ENCODE data around the gene ALDH1B1. TPM values are rescaled to one million over a fixed set of nuclear protein-coding genes. Genes with fewer than 3 reads are reported as not detected.

The ALDH1B1 gene
- total RNA-seq, 1 experiment from 2014 or later: 13.1 TPM

DNA sequence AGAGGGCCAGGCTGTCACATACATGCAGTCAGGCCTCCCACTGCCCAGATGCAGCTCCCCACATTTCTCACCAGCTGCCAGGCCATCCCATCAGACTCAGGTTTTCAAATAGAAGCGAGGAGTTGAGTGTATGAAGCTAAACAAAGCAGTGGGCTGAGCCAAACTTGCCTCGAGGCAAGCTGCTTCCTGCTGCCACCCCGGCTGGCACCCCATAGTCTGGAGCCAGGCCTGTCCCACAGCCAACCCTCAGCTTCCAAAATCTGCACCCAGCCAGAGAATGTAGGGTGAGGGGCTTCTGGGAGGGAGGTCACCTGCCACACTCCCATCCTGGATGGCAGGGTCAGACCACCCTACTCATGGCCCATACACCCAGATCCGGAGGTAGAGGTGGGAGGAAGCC lies 22.3 kb upstream of the ALDH1B1 start:
- no peaks in the 10 kb centered on the region for H3K27me3 ChIP-seq (ENCODE audit: insufficient read depth, low read depth)
- H3K4me3 ChIP-seq: no peak overlapping the region
- intact Hi-C loops (cut with micrococcal nuclease; ENCODE audit: unreplicated experiment): no loop called here
- 0 out of 2 replicates have a peak, but pooled peaks cover 5% of the 10 kb centered on the region for H3K4me1 ChIP-seq (replicated peaks; ENCODE audit: insufficient read depth)
- no peaks in the 10 kb centered on the region for H4K20me1 ChIP-seq (ENCODE audit: insufficient read depth)
- TF ChIP-seq EZH2 (IDR thresholded peaks at IDR 0.05; ENCODE audit: low read depth): no peak
- TF ChIP-seq, protein P1, sequence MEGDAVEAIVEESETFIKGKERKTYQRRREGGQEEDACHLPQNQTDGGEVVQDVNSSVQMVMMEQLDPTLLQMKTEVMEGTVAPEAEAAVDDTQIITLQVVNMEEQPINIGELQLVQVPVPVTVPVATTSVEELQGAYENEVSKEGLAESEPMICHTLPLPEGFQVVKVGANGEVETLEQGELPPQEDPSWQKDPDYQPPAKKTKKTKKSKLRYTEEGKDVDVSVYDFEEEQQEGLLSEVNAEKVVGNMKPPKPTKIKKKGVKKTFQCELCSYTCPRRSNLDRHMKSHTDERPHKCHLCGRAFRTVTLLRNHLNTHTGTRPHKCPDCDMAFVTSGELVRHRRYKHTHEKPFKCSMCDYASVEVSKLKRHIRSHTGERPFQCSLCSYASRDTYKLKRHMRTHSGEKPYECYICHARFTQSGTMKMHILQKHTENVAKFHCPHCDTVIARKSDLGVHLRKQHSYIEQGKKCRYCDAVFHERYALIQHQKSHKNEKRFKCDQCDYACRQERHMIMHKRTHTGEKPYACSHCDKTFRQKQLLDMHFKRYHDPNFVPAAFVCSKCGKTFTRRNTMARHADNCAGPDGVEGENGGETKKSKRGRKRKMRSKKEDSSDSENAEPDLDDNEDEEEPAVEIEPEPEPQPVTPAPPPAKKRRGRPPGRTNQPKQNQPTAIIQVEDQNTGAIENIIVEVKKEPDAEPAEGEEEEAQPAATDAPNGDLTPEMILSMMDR (conservative IDR thresholded peaks at IDR 0.05): no peak
- no peaks in the 10 kb centered on the region for H3F3A ChIP-seq (ENCODE audit: insufficient read depth, low read depth)
- ChIA-PET CTCF (no interaction called here), POLR2A (ENCODE audit: unreplicated experiment) (interaction anchor here (0.5 kb wide), 1 partner anchor 247 kb away, joined by 3 read pairs; no protein-coding TSS in a partner anchor)
- H3K79me2 ChIP-seq (ENCODE audit: low read depth): no peaks in the 10 kb centered on the region
- no peaks in the 10 kb centered on the region for H3K9me3 ChIP-seq (ENCODE audit: insufficient read depth, low read depth)
- no peaks in the 10 kb centered on the region for H3K36me3 ChIP-seq (ENCODE audit: low read depth)
- H3K9me2 ChIP-seq (ENCODE audit: insufficient read depth): no peaks in the 10 kb centered on the region
- H3K4me2 ChIP-seq: no peak overlapping the region
- no peak overlapping the region for H2AFZ ChIP-seq
- BruUV-seq (replicated peaks): no TSS peak
- no peak for DNase-seq
- H3K27ac ChIP-seq: no peak overlapping the region

DNA sequence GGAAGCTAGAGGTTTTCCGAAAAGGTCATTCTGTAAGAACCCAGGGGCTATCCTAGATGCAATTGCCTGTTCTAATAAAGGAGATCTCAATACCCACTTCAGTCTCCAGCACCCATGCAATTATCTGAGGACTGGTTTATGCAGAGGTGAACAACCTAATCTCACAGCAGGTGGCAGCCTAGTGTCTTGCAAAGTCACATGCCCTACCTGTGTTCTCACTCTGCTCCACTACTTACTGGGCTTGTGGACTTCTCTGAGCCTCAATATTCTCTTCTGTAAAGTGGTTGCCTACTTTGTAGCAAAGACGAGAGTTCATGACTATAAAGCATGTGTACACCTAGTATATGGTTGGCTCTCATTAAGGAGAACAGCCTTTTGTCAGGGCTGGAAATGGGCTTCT lies 21.0 kb upstream of the ALDH1B1 start:
- H3K4me2 ChIP-seq: no peak overlapping the region
- H3K36me3 ChIP-seq (ENCODE audit: low read depth): no peaks in the 10 kb centered on the region
- H3K4me3 ChIP-seq: no peak overlapping the region
- no peaks in the 10 kb centered on the region for H4K20me1 ChIP-seq (ENCODE audit: insufficient read depth)
- BruUV-seq (replicated peaks): no TSS peak
- no peaks in the 10 kb centered on the region for H3K9me2 ChIP-seq (ENCODE audit: insufficient read depth)
- H3K27ac ChIP-seq: no peak overlapping the region
- no peak for DNase-seq
- 0 out of 2 replicates have a peak, but pooled peaks cover 5% of the 10 kb centered on the region for H3K4me1 ChIP-seq (replicated peaks; ENCODE audit: insufficient read depth)
- ChIA-PET POLR2A (ENCODE audit: unreplicated experiment) (no interaction called here), CTCF (no interaction called here)
- no peaks in the 10 kb centered on the region for H3F3A ChIP-seq (ENCODE audit: insufficient read depth, low read depth)
- TF ChIP-seq EZH2 (IDR thresholded peaks at IDR 0.05; ENCODE audit: low read depth): no peak
- TF ChIP-seq, protein P1 (conservative IDR thresholded peaks at IDR 0.05): peak; percentile 57
- H2AFZ ChIP-seq: no peak overlapping the region
- intact Hi-C loops (cut with micrococcal nuclease; ENCODE audit: unreplicated experiment): loop anchor here (1.0 kb wide), 1 partner anchor 29 kb away; no protein-coding TSS in a partner anchor
- H3K79me2 ChIP-seq (ENCODE audit: low read depth): no peaks in the 10 kb centered on the region
- H3K27me3 ChIP-seq (ENCODE audit: insufficient read depth, low read depth): no peaks in the 10 kb centered on the region
- no peaks in the 10 kb centered on the region for H3K9me3 ChIP-seq (ENCODE audit: insufficient read depth, low read depth)

DNA sequence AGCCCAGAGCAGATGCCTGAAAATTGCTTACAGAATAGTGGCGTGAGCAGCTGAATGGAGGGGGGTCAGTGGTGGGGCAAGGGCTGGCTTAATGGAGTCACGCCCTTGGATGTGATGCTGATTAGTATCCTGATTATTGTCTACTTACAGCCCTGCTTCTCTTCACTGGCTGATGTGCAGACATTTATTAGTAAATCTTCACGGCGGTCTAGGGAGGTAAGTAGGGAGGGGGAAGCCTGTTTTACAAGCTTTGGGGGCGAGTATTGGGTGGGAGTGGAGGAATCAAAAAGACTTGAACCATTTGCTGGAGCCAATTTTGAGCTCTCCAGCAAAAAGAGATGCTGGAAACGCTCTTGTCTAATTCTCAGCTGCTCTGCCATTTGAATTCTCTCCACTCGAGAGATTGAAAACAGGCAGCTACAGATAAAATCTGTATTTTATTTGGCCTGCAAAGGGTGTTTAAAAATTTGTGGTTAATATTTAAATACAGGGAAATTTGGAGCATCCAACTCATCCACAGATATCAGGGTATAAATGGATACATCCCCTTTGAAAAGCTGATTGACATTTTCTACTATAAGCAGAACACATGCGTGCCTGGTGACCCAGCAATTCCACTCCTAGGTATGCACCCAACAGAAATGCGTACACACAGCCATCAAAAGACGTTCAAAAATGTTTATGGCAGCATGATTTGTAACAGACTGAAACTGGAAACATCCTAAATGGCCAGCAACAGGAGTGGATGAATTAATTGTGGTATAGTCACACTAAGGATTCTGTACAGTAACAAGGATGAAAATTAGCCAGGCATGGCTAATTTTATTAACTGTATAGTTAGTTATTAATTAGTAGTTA lies 19.5 kb upstream of the ALDH1B1 start:
- Histone ChIP-seq H3K4me1 (replicated peaks; ENCODE audit: insufficient read depth) (0 out of 2 replicates have a peak, but pooled peaks cover 5% of the 10 kb centered on the region), H3K9me3 (ENCODE audit: insufficient read depth, low read depth) (no peaks in the 10 kb centered on the region), H2AFZ (no peak overlapping the region), H3K4me3 (no peak overlapping the region), H3K4me2 (no peak overlapping the region), H3K27ac (no peak overlapping the region), H4K20me1 (ENCODE audit: insufficient read depth) (no peaks in the 10 kb centered on the region), H3K79me2 (ENCODE audit: low read depth) (no peaks in the 10 kb centered on the region), H3K36me3 (ENCODE audit: low read depth) (no peaks in the 10 kb centered on the region), H3K9me2 (ENCODE audit: insufficient read depth) (no peaks in the 10 kb centered on the region), H3K27me3 (ENCODE audit: insufficient read depth, low read depth) (no peaks in the 10 kb centered on the region), H3F3A (ENCODE audit: insufficient read depth, low read depth) (no peaks in the 10 kb centered on the region)
- no peak for TF ChIP-seq EZH2 (IDR thresholded peaks at IDR 0.05; ENCODE audit: low read depth)
- TF ChIP-seq, protein P1 (conservative IDR thresholded peaks at IDR 0.05): no peak
- ChIA-PET POLR2A (ENCODE audit: unreplicated experiment) (no interaction called here), CTCF (interaction anchor here (0.6 kb wide), 1 partner anchor 390 kb away, joined by 3 read pairs; no protein-coding TSS in a partner anchor)
- no peak for DNase-seq
- intact Hi-C loops (cut with micrococcal nuclease; ENCODE audit: unreplicated experiment): no loop called here
- no TSS peak for BruUV-seq (replicated peaks)
